ENCODE data around the gene KHDRBS2.

KHDRBS2 gene

GRCh38 chr6:62175195-62175594 lies 110.8 kb downstream of the KHDRBS2 start:
- no peak for DNase-seq (ENCODE audit: low read depth)

DNA sequence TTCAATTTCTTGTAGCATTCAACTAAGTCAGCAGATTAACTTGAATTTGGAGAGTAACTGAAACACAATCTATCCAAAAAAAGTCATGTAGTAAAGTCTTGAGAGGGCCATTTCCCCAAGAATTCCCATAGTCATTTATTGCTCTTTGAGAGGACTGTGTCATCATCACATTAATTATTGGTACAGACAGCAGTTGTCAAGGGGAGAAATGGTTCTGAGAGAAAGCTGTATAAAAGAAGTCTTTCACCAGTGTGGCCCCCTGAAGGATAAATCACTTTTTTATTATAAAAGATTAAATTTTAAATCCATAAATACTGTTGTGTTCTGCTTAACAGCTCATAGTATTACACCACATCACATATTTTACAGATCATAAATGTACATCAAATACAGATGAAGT lies 111.5 kb downstream of the KHDRBS2 start:
- DNase-seq (ENCODE audit: low read depth), result no peak

GRCh38 chr6:62167736-62168135 lies 118.3 kb downstream of the KHDRBS2 start:
- no peak for DNase-seq (ENCODE audit: low read depth)

DNA sequence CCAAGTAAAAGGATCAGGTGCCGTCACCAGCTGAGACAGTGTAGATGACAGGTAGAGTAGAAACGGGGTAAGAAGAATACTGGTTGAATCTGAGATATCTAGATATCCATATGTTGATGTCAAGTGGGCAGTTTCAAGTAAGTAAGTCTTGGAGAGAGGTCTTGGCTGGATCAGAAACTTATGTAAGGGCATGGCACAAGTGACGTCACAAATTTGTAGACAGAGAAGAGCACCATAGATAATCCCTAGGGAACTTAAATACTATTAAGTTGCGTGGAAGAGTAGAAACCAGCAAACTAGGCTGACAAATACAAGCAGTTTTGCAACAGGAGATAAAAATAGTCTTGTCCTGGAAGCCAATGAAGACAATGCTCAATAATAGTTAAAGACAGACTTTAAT lies 123.2 kb downstream of the KHDRBS2 start:
- no peak for DNase-seq (ENCODE audit: low read depth)

DNA sequence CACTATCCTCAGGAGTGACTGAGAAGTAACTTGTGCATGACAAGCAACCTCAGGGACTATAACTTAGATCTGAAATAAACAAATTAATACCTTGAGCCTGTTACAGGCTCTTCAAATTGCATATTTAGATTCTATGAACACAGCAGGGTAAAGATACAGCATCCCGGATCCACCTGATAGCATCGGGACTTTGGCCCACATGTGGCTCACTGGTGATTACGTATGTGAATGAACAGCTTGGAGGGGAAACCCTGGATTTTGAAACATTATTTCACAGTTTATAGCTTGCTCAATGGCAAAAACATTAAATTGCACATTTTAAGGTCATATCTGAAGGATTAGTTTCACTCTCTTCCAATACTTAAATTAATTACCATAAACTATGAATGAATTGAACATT lies 133.2 kb downstream of the KHDRBS2 start:
- no peak for DNase-seq (ENCODE audit: low read depth)

GRCh38 chr6:62150048-62150663 lies 135.9 kb downstream of the KHDRBS2 start:
- DNase-seq (ENCODE audit: low read depth), result peak; percentile 10

DNA sequence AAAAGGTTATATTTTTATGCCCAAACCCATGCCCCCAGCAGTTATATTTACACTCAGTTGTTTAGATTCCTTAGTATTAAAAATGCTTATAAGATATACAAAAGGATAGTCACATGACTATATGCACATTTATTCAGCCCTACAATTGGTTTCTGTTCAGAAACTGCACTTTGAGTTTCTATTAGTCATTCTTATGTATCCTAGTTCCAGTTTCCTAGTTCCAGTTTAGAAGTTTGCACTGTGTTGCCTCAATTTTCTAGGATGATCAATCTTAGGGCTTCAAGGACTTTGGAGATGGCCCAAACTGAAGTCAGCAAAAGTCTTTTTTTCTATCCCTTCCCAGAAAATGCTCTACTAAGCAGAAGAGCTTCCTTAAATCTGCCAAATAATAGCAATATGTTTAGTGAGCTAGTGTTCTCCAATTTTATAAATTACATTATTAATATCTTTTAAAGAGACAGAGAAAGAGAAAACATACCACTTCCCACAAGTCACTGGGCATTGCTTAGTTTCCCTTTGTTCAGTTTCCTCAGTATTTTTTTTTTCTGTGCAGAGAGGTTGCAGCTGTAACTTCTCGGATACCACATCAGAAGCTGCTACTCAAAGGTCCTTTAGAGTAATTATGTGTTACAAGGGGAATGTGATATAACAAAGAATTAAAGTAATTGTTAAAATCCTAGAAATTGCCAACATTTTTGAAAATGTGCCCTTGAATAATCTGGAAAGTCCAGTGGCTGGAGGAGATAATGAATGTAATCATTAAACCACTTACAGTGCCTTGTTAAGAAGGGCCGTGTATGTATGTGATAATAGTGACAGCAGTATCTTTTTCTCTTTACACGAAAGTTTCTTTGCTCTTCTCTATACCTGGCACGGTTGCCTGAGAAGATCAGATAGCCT lies 138.8 kb downstream of the KHDRBS2 start:
- no peak for DNase-seq (ENCODE audit: low read depth)

DNA sequence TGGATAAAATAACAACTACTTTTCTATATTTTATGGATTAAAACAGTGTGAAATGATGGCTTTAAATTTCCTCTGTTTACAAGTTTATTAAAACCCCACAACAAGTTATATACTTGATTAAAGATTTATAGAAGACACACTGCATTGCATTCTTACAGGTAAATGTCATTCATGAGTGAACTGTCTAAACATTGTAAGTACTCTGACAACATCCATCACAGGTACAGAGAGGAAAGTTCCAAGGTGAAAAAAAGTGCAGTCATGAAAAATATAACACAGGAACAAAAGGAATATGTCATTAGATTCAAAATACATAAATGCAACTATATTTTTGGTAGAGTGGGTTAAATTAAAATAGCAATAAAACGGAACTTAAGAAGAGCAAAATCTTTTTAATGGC lies 156.9 kb downstream of the KHDRBS2 start:
- DNase-seq (ENCODE audit: low read depth), result no peak

- no peak for DNase-seq (ENCODE audit: low read depth)
Measured at GRCh38 chr6:62119401-62119800, 166.6 kb downstream of the KHDRBS2 start.

DNA sequence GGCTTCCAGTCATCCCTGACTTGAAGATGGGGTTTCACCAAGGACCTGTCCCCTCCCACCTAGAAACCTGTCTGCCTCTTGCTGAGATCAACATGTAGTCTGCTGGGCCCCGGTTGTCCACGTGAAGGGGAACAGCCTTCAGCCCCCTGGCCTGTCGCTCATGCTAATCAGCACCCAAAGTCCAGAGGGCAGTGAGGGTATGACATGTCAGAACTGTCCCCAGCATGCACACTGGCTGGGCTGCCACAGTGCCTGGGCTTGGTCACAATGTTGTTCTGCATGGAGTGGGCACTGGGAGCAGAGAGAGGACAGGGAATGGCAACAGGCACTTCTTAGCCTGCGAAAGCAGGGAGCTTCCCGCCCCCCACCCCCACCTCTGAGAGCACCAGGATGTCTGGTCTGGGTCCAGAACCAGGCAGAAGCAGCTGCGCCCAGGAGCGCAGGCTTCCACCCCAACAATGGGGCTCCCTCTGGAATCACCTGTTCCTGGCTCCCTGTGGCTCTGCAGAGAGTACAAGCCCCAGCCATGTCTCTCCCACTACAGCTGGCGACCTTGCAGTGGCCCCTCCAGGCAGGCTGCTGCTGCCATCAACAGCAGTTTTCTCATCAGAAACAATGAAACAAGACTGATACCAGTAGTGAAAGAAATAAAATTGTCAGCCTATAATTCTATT lies 182.7 kb downstream of the KHDRBS2 start:
- DNase-seq (ENCODE audit: low read depth), result no peak

GRCh38 chr6:62102387-62102786 lies 183.6 kb downstream of the KHDRBS2 start:
- no peak for DNase-seq (ENCODE audit: low read depth)

DNA sequence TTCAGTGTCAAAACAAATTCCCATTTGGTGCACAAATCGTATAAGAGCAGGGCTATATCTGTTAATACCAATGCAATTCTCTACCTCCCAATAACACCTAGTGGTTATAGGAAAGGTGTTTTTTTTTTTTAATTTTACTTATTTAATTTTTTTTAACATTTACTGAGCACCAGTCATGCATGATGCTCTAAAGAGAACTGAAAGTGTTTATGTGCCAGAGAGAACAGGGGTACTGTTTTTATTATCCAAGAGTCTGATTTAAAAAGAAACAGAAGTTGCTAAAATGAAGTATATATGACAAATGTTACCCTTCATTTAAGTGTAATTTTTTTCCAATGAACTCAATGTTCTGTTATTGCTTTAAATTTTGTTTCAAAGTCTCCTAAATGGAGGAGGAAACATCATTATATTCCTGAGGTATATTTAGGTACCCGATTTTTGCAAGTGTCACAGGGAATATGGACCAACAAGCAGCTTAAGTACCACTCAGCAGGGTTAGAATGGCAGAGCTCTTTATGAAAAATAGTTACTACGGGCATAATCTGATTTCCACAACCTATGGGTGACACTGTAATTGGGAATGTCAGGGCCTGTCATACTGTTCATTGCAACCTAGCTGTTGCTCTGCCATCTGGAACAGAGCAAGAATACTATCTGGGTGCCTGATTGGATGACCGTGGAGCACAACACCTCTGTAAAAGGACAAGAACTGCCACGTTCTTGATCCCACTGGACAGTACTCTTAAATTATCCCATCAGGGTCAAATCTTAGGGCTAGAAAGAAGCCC lies 195.4 kb downstream of the KHDRBS2 start:
- no peak for DNase-seq (ENCODE audit: low read depth)

DNA sequence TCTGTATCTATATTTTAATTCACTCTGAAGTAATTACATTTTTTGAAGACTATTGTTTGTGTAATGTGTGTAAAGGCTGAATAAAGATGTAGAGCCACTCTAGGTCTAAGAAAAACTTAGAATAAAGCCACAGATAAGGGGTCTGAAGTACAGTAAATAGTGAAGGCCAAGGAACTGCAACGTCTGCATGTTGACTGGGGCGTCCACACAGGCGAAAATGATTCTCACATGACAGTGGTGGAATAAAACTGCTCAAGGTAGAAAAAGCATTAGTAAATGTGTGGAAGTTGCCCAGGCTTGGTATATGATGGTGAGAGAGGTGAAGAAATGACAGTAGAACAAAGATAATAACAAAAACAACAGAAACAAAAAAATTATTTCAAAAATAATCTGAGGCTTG lies 196.2 kb downstream of the KHDRBS2 start:
- DNase-seq (ENCODE audit: low read depth), result no peak

- no peak for DNase-seq (ENCODE audit: low read depth)
Measured at GRCh38 chr6:62086047-62086446, 200.0 kb downstream of the KHDRBS2 start.

DNA sequence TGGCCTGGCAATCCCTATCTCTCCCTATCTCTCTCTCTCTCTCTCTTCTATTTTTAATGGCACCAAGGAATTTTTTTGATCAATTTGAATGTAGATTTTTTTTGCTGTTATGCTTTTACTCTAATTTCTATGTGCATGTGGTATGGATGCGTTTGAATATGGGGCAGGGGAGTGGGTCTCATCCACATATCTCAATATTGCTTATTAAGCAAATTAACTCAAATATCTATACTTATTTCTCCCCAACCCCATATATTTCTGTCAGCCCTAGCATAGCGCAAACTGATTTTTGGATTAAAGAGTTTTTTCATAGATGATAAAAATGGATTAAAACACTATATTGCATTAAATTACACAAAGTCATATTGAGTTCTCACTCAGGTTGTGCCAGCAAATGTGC lies 210.2 kb downstream of the KHDRBS2 start:
- no peak for DNase-seq (ENCODE audit: low read depth)

DNA sequence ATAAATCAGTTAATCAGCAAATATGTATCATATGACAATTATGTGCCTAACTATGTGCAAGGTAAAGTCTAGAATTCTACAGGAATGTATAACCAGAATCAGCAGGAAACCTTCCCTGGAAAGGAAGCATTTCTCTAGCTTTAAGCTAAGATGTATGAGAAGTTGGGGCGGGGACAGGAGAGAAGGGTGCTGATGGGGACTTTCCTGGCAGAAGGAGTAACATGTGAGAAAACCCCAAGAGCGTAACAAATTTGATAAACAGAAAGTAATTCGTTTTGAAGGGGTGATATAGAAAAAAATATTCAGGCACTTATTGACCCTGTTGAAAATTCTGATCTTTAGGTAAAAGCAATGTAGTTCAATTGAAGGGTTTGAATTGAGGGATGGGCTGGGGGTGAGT lies 226.1 kb downstream of the KHDRBS2 start:
- no peak for DNase-seq (ENCODE audit: low read depth)

DNA sequence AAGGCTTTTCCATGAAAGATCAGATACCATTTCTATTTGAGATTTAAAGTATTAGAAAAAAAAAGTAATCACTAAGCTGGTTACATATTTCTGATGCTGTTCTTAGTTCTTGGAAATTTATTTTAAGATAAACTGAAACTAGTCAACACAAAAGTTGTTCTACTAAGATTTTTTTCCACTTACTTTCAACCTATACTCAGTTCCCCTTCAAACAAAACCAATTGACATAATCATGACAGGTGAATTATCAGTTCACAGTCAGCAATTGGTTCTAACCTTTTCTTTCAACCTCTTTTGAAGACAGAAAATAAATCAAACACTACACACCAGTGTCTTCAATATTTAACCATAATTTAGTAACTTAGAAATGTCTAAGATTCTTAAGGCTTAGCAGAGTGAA lies 228.7 kb downstream of the KHDRBS2 start:
- no peak for DNase-seq (ENCODE audit: low read depth)

GRCh38 chr6:62045502-62045901 lies 240.5 kb downstream of the KHDRBS2 start:
- no peak for DNase-seq (ENCODE audit: low read depth)

DNA sequence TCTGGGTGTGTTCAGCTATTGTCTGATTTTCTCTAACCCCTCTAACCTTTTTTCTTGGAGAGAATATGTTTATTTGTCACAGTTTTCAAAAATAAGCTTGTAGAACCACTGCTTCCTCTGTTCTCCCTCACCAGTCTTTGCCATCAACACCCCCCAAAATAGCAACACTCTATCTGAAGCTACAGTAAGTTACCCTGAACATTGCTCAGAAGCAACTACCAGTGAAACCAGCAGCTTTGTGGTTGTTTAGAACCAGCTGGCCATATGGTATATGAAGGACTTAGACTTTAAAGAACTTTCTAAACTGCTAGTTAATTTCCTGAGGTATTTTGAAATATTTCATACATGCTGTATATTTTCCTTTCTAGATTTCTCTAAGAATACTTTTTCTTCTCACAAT lies 242.9 kb downstream of the KHDRBS2 start:
- DNase-seq (ENCODE audit: low read depth), result no peak

DNA sequence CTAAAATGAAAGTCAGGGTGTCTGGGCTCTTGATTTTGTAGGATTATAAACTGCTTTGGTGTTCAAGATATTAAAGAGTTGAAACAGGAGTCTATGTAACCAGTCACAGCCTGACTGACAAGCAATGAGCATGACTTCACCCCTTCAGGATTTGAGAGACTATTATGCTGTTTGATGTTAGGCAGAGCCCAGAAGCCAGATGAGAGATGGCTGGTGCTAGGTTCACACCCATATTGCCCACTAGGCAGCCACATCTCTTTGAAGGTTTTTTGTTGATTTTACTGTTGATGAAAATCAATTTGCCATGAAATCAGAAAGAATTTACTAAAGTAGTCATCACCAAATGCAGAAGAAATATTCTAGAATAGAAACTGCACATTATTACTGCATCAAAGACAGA lies 243.6 kb downstream of the KHDRBS2 start:
- DNase-seq (ENCODE audit: low read depth), result no peak

GRCh38 chr6:62039605-62040004 lies 246.4 kb downstream of the KHDRBS2 start:
- DNase-seq (ENCODE audit: low read depth), result no peak

DNA sequence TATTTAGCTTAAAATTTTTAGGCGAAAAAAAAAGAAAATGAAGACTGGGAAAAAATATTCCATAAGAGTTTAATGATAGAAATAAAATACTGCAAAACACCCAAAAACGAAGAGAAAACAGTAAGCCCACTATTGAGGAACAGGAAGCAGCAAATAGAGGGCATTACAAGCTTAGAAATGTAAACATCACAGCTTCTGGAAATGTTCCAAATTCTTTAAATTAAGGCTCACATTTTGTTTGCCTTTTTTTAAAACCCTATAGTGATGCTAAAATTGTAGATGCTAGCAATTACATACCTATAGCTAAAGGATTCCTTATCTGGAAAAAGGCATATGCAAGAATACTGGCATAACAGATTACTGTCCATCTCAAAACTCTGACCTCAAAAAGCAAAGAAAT lies 248.6 kb downstream of the KHDRBS2 start:
- no peak for DNase-seq (ENCODE audit: low read depth)

All from amniotic epithelial cell (primary cell).